GM12874 (cell line): ENCODE results near the gene ANKUB1.

ENCODE experiments used
- TF ChIP-seq, protein P1 (sequence below): IDR thresholded peaks from 2 replicates; pipeline ENCODE4 v1.5.1; 2011; ENCODE audit warnings: low read depth, mild to moderate bottlenecking, control low read depth, low read length, moderate library complexity; ENCODE audit not compliant: insufficient read depth

Gene ANKUB1

DNA sequence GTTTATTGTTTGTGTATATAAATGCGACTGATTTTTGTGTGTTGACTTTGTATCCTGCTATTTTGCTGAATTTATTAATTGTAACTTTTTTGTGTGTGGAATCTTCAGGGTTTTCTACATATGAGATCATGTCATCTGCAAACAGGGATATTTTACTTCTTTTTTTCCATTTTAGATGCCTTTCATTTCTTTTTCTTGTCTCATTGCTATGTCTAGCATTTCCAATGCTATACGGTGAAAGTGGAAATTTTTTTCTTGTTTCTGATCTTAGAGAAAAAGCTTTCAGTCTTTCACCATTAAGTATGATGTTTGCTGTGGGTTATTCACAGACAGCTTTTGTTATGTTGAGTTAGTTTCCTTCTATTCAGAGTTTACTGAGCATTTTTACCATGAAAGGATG lies 71.4 kb downstream of the ANKUB1 start:
- TF ChIP-seq, protein P1, sequence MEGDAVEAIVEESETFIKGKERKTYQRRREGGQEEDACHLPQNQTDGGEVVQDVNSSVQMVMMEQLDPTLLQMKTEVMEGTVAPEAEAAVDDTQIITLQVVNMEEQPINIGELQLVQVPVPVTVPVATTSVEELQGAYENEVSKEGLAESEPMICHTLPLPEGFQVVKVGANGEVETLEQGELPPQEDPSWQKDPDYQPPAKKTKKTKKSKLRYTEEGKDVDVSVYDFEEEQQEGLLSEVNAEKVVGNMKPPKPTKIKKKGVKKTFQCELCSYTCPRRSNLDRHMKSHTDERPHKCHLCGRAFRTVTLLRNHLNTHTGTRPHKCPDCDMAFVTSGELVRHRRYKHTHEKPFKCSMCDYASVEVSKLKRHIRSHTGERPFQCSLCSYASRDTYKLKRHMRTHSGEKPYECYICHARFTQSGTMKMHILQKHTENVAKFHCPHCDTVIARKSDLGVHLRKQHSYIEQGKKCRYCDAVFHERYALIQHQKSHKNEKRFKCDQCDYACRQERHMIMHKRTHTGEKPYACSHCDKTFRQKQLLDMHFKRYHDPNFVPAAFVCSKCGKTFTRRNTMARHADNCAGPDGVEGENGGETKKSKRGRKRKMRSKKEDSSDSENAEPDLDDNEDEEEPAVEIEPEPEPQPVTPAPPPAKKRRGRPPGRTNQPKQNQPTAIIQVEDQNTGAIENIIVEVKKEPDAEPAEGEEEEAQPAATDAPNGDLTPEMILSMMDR: no peak

DNA sequence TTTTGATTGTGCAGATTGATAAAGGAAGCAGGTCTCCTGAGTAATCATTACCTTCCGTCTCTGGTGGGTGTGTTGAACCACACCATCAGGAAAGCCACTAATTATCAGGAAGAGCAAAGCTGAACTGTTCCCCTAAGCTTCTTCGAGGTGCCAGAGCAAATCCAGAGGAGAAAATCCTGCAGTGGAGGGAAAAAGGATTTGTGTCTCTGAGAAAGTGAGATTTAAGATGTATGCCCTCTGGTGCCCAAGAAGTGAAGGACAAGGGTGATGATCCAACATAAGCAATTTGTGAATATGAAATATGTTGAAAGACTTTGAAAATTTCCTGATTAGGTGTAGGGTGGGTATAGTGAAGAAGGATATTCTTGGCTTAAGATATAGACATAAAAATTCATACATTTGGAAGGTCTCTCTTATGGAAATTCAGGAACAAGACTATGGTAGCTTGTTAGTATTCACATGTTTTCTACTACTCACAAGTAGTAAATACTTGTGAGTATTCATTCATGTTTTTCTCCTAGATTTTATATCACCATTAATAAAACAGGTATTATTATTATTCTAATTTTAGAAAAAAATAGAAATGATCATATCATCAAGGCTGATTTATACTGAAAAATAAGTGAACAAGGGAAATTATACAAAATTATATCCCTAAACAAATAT lies 74.8 kb downstream of the ANKUB1 start:
- TF ChIP-seq, protein P1: peak; percentile 54; the same call in 1 of the 2 replicates

DNA sequence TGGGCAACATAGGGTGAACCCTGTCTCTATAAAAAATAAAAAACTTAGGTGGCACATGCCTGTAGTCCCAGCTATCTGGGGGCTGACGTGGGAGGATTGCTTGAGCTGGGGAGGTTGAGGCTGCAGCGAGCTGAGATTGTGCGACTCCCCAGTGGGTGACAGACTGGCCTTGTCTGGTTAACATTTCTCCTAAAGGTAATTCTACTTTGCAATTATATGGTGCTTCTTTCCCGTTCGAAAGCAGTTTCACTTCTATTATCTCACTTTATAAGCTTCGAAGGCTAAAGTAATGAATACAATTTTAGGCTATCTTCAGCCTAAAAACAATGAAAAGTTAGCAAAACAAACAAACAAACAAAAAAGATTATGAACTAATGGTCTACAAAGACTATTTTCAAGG lies 75.4 kb downstream of the ANKUB1 start:
- TF ChIP-seq, protein P1: no peak

DNA sequence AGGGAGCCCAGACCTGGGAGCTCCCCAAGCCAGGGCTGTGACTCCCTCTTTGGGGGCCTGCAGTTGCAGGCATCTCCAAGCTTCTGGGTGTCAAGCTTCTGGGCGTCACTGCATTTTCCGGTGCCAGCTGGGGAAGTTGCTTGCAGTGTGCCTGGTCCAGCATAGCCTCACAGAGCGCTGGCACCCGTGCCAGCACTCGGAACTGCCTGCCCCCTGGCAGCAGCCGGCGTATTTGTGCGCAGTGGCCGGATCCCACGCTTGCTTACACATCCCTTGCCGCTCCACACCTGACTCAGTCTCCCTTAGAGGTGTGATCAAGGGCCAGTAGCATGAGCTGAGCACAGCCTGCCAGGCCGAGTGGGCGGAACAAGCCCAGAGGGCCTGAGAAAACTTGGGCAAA lies 77.1 kb downstream of the ANKUB1 start:
- TF ChIP-seq, protein P1: no peak

DNA sequence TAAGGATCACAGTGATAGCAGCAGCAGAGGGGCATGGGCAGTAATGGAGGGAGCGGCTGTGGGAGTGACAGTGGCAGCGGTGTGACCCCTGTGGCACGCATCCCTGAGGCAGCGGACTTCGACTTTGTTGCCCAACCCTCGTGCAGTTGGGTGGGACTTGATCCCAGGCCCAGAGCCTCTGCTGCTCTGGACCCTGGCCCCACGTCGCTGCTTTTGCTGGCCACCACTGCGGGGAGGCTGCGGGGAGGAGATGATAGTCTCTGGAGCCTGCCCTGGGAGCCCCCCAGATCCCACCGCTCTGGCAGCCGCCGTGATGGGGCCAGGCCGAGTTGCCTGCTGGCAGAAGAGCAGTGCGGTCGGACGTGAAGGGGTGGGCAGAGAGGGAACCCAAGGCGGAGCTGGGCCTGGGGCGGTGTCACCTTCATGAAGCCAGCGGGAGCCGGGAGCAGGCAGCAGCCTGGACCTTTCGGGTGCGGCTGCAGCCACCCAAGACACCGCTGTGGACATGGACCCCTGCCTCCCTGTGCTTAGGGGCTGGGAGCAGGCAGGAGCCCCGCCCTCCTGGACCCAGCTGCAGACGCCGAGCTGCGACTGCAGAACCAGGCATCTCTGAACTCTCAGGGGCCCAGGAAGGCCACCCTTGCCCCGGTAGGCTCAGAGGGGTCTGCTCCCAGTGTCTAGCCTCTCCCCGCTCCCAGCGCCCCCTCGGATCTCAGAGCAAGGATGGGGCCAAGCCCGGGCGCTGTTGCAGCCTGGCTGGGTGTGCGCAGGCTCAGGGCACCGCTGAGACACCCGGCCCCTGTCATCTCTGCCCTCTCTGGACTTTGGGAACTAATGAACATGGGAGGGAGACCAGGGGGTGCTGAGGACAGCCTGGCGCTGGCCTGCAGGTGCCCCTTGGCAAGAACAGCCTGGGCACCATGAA lies 78.4 kb downstream of the ANKUB1 start:
- TF ChIP-seq, protein P1: no peak
